BLaER1 (cell line): ENCODE measurements around the gene MED8.

Experiments used
- H3K27ac ChIP-seq: shearing (Covaris generic); formaldehyde crosslinking; 2 replicates; pipeline ENCODE4 v1.8.1; 2022
- H3K27me3 ChIP-seq: shearing (Covaris generic); formaldehyde crosslinking; 2 replicates; pipeline ENCODE4 v1.8.1; 2022
- H3K36me3 ChIP-seq: shearing (Covaris generic); formaldehyde crosslinking; 2 replicates; pipeline ENCODE4 v1.8.1; 2022
- H3K4me1 ChIP-seq: shearing (Covaris generic); formaldehyde crosslinking; 2 replicates; pipeline ENCODE4 v1.8.1; 2022
- H3K4me2 ChIP-seq: shearing (Covaris generic); formaldehyde crosslinking; 2 replicates; pipeline ENCODE4 v1.8.1; 2022
- H3K4me3 ChIP-seq: shearing (Covaris generic); formaldehyde crosslinking; 2 replicates; pipeline ENCODE4 v1.8.1; 2022
- H3K9ac ChIP-seq: shearing (Covaris generic); formaldehyde crosslinking; 2 replicates; pipeline ENCODE4 v1.8.1; 2022
- H3K9me3 ChIP-seq: shearing (Covaris generic); formaldehyde crosslinking; 2 replicates; pipeline ENCODE4 v1.8.1; 2022
- H4K20me1 ChIP-seq: shearing (Covaris generic); formaldehyde crosslinking; 2 replicates; pipeline ENCODE4 v1.8.1; 2022
- Cebpa-rat ChIP-seq: shearing (Covaris generic); IDR thresholded peaks from 2 replicates; pipeline ENCODE4 v1.8.1; 2022

The MED8 gene

DNA sequence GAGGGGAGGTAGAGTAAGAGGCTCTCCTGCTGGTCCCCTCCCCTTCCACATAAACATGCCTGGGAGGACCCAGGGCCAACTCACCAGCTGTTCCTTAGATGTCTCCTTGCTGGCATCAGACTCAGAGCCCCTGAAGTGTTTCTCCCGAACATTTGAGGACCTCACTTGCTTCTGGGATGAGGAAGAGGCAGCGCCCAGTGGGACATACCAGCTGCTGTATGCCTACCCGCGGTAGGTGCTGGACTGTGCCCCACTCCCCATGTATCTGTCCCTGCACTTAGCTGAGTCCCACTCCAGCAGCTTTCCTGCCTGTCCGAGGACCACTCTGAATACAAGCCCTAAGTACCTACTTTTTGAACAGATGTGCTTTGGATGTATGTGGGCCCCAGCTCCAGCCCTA is 51.6 kb downstream of the MED8 start:
- peak overlapping the region; percentile 17; the same call in 1 of the 2 replicates for H3K4me2 ChIP-seq
- H4K20me1 ChIP-seq = no peaks in the 10 kb centered on the region
- H3K4me1 ChIP-seq = peaks cover 14% of the 10 kb centered on the region
- H3K36me3 ChIP-seq = no peaks in the 10 kb centered on the region
- H3K27ac ChIP-seq = no peak overlapping the region; the same call in 1 of the 2 replicates
- no peaks in the 10 kb centered on the region for H3K9me3 ChIP-seq
- no peak overlapping the region for H3K9ac ChIP-seq
- no peaks in the 10 kb centered on the region for H3K27me3 ChIP-seq
- H3K4me3 ChIP-seq = no peak overlapping the region
- TF ChIP-seq Cebpa-rat = no peak

DNA sequence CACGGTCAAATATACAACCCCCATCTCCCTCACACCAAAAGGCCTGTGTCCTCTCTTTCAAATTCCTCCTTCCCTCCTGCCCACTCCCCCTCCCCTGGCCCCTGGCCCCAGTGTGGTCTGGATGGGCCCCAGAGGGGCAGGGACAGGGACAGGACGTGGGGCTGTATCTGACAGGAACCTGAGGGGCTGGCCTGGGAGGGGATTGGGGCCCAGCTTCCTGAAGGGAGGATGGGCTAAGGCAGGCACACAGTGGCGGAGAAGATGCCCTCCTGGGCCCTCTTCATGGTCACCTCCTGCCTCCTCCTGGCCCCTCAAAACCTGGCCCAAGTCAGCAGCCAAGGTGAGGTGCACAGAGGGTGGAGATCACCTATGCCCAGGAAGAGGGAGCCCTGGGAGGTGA is 52.0 kb downstream of the MED8 start, which contains the start of gene MPL:
Gene MPL, plus strand, starts transcription at position 231 of the 400 bp plus-strand sequence. Its CDS starts 31 bp downstream, at position 262.
- no peak for TF ChIP-seq Cebpa-rat
- Histone ChIP-seq H3K9me3 (no peaks in the 10 kb centered on the region), H4K20me1 (no peaks in the 10 kb centered on the region), H3K36me3 (no peaks in the 10 kb centered on the region), H3K4me2 (peak within 1 kb of the TSS; percentile 17; the same call in 1 of the 2 replicates), H3K27me3 (no peaks in the 10 kb centered on the region), H3K4me1 (peaks cover 14% of the 10 kb centered on the region), H3K9ac (no peak within 1 kb of the TSS), H3K27ac (no peak within 1 kb of the TSS; the same call in 1 of the 2 replicates), H3K4me3 (no peak within 1 kb of the TSS)

DNA sequence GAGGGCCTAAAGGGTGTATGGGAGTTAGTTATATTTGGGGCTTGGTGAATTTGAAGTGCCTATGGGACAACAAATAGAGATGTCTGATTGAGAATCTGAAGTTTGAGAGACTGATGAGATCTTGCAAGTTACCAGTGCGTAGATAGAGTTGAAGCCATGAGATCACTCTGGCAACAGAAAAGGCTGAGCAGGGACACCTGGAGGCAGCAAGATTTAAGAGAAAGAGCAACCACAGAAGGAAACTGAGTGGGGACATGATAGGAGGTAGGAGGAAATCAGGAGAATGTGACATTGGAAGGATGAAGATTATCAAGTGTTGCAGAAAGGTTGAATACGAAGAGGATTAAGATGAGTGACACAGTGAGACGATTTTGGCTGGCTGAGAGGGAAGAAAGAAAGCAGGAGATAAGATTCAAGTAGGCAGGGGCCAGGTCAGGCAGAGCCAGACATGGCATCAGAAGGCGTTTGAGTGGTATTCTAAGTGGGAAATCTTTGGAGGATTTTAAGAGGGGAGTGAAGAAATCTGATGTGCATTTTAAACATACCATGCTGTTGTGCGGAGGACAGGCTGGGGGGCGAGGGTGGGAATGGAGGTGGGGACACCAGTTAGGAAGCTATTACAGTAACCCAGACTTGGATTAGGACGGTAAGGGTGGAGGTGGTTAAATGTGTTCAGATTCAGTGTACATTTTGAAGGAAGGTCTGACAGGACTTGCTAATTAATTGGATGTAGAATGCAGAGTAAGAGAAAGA is 55.0 kb downstream of the MED8 start:
- Histone ChIP-seq H3K4me1 (peaks cover 33% of the 10 kb centered on the region), H3K9ac (no peak overlapping the region), H3K36me3 (no peaks in the 10 kb centered on the region), H3K4me2 (no peak overlapping the region), H3K9me3 (no peaks in the 10 kb centered on the region), H3K27me3 (no peaks in the 10 kb centered on the region), H3K4me3 (no peak overlapping the region), H4K20me1 (no peaks in the 10 kb centered on the region), H3K27ac (no peak overlapping the region)
- no peak for TF ChIP-seq Cebpa-rat
